Smooth muscle cell (in vitro differentiated cells): ENCODE data around the gene FAM50A. TPM values are rescaled to one million over a fixed set of nuclear protein-coding genes. Genes with fewer than 3 reads are reported as not detected.

Experiments used
- DNase-seq: peaks from one replicate; lab custom pipeline; 2025; ENCODE audit not compliant: unreplicated experiment; lab: John Stamatoyannopoulos, UW
- H2AFZ ChIP-seq: fragments of 200-600 bp; sonication (generic); 2 replicates; pipeline ENCODE4 v1.6.0; 2016; ENCODE audit warnings: antibody characterized with exemption, low read depth, mild to moderate bottlenecking
- H3F3A ChIP-seq: fragments of 200-600 bp; sonication (generic); 2 replicates; pipeline ENCODE4 v1.6.0; 2017; ENCODE audit warnings: antibody characterized with exemption, low read depth
- H3K27ac ChIP-seq: fragments of 200-600 bp; sonication (generic); 2 replicates; pipeline ENCODE4 v1.5.1; 2016; ENCODE audit warnings: low read depth, mild to moderate bottlenecking
- H3K27me3 ChIP-seq: fragments of 200-600 bp; sonication (generic); 2 replicates; pipeline ENCODE4 v1.6.1; 2016; ENCODE audit warnings: low read depth, mild to moderate bottlenecking
- H3K36me3 ChIP-seq: fragments of 200-600 bp; sonication (generic); 2 replicates; pipeline ENCODE4 v1.5.1; 2016; ENCODE audit warnings: low read depth
- H3K4me1 ChIP-seq: fragments of 200-600 bp; sonication (generic); 2 replicates; pipeline ENCODE4 v1.5.1; 2016; ENCODE audit warnings: low read depth
- H3K4me2 ChIP-seq: fragments of 200-600 bp; sonication (generic); 2 replicates; pipeline ENCODE4 v1.6.0; 2016; ENCODE audit warnings: mild to moderate bottlenecking
- H3K4me3 ChIP-seq: fragments of 200-600 bp; sonication (generic); 2 replicates; pipeline ENCODE4 v1.5.1; 2016; ENCODE audit warnings: mild to moderate bottlenecking
- H3K79me2 ChIP-seq: fragments of 200-600 bp; sonication (generic); 2 replicates; pipeline ENCODE4 v1.6.0; 2016; ENCODE audit warnings: low read depth, mild to moderate bottlenecking
- H3K9ac ChIP-seq: fragments of 200-600 bp; sonication (generic); 2 replicates; pipeline ENCODE4 v1.6.0; 2016; ENCODE audit warnings: low read depth
- H3K9me3 ChIP-seq: fragments of 200-600 bp; sonication (generic); replicated peaks from 2 replicates; pipeline ENCODE4 v1.5.1; 2016; ENCODE audit warnings: low read depth
- H4K20me1 ChIP-seq: fragments of 200-600 bp; sonication (generic); 2 replicates; pipeline ENCODE4 v1.6.0; 2016; ENCODE audit warnings: low read depth
- WGBS: methylation state at CpG from one replicate; pipeline ENCODE4 v1.1.7; 2016; ENCODE audit warnings: low lambda C conversion rate; 5-methylcytosine and 5-hydroxymethylcytosine counted together
- polyA plus RNA-seq: library from polyadenylated mRNA; unstranded; fragments of >200 nt; fragmentation: Nextera tagmentation; extraction: Ambion mirVana; gene quantifications from 2 replicates; pipeline ENCODE4 v1.2.1, GENCODE V29; 2016
- total RNA-seq: library from RNA; depleted of rRNA; stranded (reverse); fragments of >200 nt; gene quantifications from 2 replicates; pipeline ENCODE4 v1.2.3, GENCODE V29; 2014
- TF ChIP-seq, protein P1 (sequence below): fragments of 200-600 bp; sonication (generic); IDR thresholded peaks from 2 replicates; pipeline ENCODE4 v1.5.1; 2017; ENCODE audit warnings: borderline replicate concordance, mild to moderate bottlenecking, antibody characterized with exemption; ENCODE audit not compliant: insufficient read depth, poor library complexity, severe bottlenecking

FAM50A gene
- total and polyA plus RNA-seq, 2 experiments from 2014 or later = 46.0 to 183 TPM

DNA sequence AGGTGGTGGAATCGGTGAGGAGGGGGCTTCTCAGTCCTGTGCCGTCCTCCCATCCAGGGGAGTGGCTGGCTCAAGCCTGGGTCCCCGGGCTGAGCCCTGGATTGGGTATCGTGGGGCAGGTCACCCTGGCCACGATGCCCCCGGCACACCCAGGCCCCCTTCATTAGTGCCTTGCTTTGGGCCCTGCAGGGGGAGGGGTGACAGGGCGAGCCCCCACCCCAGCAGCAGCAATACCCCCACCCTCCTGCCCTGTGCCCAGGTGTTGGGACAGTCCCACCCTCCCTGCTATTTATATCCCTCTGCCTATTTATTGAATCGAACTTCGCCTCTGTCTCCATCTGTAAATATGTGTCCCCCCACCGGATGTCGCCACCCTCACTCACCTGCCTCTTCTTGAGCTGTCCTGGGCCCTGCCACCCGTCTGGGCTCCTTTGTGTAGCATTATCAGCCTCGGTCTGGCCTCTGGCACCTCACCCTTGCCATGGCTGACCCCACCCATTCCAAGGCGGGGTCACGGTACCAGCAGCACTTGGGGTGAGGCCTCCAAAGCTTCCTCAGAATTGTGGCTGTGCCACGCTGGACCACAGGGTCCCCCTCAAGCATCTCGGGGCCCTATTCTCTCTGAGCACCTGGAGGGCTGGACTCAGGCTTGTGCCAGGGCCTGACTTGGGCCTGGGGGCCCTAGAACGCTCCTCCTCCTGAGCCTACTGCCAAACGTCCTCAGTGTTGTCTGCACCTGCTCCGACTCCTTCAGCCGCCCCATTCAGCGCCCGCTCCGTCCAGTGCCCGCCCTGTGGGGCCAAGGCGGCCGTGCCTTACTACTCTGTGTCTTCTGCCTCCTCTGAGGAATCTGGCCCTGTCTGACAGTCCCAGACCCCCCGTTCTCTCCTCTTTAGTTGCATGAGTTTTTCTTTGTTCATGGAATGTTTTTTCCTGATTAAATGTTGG lies 29.0 kb downstream of the FAM50A start:
- no peak overlapping the region for H3K4me3 ChIP-seq
- no peaks in the 10 kb centered on the region for H3K4me1 ChIP-seq
- no peak overlapping the region for H3K9ac ChIP-seq
- no peak overlapping the region for H3K4me2 ChIP-seq
- no peaks in the 10 kb centered on the region for H3F3A ChIP-seq
- H3K36me3 ChIP-seq = no peaks in the 10 kb centered on the region
- no peak overlapping the region for H2AFZ ChIP-seq
- DNase-seq = no peak
- no peaks in the 10 kb centered on the region for H3K9me3 ChIP-seq
- no peak overlapping the region for H3K27ac ChIP-seq
- H3K79me2 ChIP-seq = no peaks in the 10 kb centered on the region
- peaks cover 17% of the 10 kb centered on the region for H4K20me1 ChIP-seq
- TF ChIP-seq, protein P1, sequence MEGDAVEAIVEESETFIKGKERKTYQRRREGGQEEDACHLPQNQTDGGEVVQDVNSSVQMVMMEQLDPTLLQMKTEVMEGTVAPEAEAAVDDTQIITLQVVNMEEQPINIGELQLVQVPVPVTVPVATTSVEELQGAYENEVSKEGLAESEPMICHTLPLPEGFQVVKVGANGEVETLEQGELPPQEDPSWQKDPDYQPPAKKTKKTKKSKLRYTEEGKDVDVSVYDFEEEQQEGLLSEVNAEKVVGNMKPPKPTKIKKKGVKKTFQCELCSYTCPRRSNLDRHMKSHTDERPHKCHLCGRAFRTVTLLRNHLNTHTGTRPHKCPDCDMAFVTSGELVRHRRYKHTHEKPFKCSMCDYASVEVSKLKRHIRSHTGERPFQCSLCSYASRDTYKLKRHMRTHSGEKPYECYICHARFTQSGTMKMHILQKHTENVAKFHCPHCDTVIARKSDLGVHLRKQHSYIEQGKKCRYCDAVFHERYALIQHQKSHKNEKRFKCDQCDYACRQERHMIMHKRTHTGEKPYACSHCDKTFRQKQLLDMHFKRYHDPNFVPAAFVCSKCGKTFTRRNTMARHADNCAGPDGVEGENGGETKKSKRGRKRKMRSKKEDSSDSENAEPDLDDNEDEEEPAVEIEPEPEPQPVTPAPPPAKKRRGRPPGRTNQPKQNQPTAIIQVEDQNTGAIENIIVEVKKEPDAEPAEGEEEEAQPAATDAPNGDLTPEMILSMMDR = no peak
- no peaks in the 10 kb centered on the region for H3K27me3 ChIP-seq
- 87% methylated on average over 26 of the region's 28 CpGs for WGBS

DNA sequence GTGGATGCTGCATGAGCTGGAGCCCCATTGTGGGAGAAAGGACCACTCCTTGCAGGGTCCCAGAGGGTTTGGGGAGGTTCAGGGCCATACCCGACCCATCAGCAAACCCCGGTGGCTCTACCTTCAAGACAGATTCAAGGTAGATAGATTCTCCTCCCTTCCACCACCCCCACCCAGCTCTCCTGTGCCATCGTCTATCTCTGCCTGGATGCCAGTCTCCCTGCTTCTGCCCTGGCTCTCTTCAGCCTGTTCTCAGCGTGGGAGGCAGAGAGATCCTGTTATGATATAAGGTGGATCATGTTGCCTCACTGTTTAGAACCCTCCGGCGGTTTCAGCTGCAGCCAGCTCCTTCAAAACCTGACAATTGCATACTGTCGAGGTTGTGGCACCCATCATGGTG lies 29.7 kb downstream of the FAM50A start:
- Histone ChIP-seq H3K9ac (no peak overlapping the region), H3K79me2 (no peaks in the 10 kb centered on the region), H3K36me3 (no peaks in the 10 kb centered on the region), H3K4me2 (no peak overlapping the region), H3K27ac (no peak overlapping the region), H4K20me1 (peaks cover 17% of the 10 kb centered on the region), H3K4me1 (no peaks in the 10 kb centered on the region), H3F3A (no peaks in the 10 kb centered on the region), H2AFZ (no peak overlapping the region), H3K27me3 (no peaks in the 10 kb centered on the region), H3K4me3 (no peak overlapping the region), H3K9me3 (no peaks in the 10 kb centered on the region)
- TF ChIP-seq, protein P1 = no peak
- whole genome bisulfite sequencing = 80% methylated on average over 7 of the region's 7 CpGs
- DNase-seq = no peak

DNA sequence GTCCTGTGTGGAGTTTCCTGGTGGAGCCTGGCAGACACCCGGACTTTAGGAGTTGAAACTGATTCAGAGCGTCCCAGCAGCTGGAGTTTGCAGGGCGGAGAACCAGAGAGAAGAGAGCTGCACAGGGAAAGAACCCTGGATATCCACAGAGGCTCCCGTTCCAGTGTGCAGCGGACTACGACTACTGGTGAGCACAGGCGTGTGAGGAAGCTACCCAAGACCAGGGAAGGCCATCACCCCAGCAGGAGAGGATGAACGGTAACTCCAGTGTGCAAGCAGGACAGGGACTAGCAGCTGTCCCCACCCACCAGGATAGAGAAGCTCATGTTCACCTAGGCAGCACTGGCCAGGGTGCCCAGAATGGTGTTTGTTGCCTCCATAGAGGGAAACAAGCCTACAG lies 32.9 kb downstream of the FAM50A start:
- TF ChIP-seq, protein P1 = no peak
- H4K20me1 ChIP-seq = no peaks in the 10 kb centered on the region
- WGBS = 83% methylated on average over 8 of the region's 8 CpGs
- no peak overlapping the region for H3K4me2 ChIP-seq
- no peak for DNase-seq
- H3K4me1 ChIP-seq = no peaks in the 10 kb centered on the region
- H3K9ac ChIP-seq = no peak overlapping the region
- H3K27me3 ChIP-seq = no peaks in the 10 kb centered on the region
- H2AFZ ChIP-seq = no peak overlapping the region
- H3K27ac ChIP-seq = no peak overlapping the region
- no peaks in the 10 kb centered on the region for H3K36me3 ChIP-seq
- H3K4me3 ChIP-seq = no peak overlapping the region
- H3F3A ChIP-seq = no peaks in the 10 kb centered on the region
- no peaks in the 10 kb centered on the region for H3K9me3 ChIP-seq
- no peaks in the 10 kb centered on the region for H3K79me2 ChIP-seq
